ENCODE measurements around the gene FBXW8.

FBXW8 gene

GRCh38 chr12:117036046-117036445 is 125.3 kb downstream of the FBXW8 start:
- Mint-ChIP-seq H3K27me3 (ENCODE audit: low read depth, poor library complexity) (peaks cover 7% of the 10 kb centered on the region), H3K4me1 (peaks cover 66% of the 10 kb centered on the region), H3K9me3 (no peaks in the 10 kb centered on the region), H3K27ac (no peak overlapping the region), H3K36me3 (ENCODE audit: low read depth) (no peaks in the 10 kb centered on the region), H3K4me3 (no peak overlapping the region)
- DNase-seq: no peak
- TF ChIP-seq, protein P1, sequence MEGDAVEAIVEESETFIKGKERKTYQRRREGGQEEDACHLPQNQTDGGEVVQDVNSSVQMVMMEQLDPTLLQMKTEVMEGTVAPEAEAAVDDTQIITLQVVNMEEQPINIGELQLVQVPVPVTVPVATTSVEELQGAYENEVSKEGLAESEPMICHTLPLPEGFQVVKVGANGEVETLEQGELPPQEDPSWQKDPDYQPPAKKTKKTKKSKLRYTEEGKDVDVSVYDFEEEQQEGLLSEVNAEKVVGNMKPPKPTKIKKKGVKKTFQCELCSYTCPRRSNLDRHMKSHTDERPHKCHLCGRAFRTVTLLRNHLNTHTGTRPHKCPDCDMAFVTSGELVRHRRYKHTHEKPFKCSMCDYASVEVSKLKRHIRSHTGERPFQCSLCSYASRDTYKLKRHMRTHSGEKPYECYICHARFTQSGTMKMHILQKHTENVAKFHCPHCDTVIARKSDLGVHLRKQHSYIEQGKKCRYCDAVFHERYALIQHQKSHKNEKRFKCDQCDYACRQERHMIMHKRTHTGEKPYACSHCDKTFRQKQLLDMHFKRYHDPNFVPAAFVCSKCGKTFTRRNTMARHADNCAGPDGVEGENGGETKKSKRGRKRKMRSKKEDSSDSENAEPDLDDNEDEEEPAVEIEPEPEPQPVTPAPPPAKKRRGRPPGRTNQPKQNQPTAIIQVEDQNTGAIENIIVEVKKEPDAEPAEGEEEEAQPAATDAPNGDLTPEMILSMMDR (IDR thresholded peaks at IDR 0.05): no peak

- H3K27me3 Mint-ChIP-seq (ENCODE audit: low read depth, poor library complexity): peaks cover 7% of the 10 kb centered on the region
- H3K27ac Mint-ChIP-seq: no peak overlapping the region
- H3K36me3 Mint-ChIP-seq (ENCODE audit: low read depth): no peaks in the 10 kb centered on the region
- H3K4me1 Mint-ChIP-seq: peaks cover 63% of the 10 kb centered on the region
- H3K9me3 Mint-ChIP-seq: no peaks in the 10 kb centered on the region
- TF ChIP-seq, protein P1 (IDR thresholded peaks at IDR 0.05): no peak
- no peak overlapping the region for H3K4me3 Mint-ChIP-seq
- DNase-seq: no peak
Observed at GRCh38 chr12:117036547-117036946, 125.8 kb downstream of the FBXW8 start.

GRCh38 chr12:117037289-117038022 is 126.7 kb downstream of the FBXW8 start:
- Mint-ChIP-seq H3K27me3 (ENCODE audit: low read depth, poor library complexity) (peaks cover 7% of the 10 kb centered on the region), H3K4me3 (no peak overlapping the region), H3K27ac (no peak overlapping the region), H3K4me1 (peaks cover 60% of the 10 kb centered on the region), H3K9me3 (no peaks in the 10 kb centered on the region), H3K36me3 (ENCODE audit: low read depth) (no peaks in the 10 kb centered on the region)
- TF ChIP-seq, protein P1 (IDR thresholded peaks at IDR 0.05): no peak
- no peak for DNase-seq

- no peaks in the 10 kb centered on the region for H3K9me3 Mint-ChIP-seq
- no peaks in the 10 kb centered on the region for H3K36me3 Mint-ChIP-seq (ENCODE audit: low read depth)
- H3K4me1 Mint-ChIP-seq: peaks cover 61% of the 10 kb centered on the region
Observed at GRCh38 chr12:117038023-117038680, 127.4 kb downstream of the FBXW8 start.

GRCh38 chr12:117038919-117039318 is 128.2 kb downstream of the FBXW8 start:
- Mint-ChIP-seq H3K36me3 (ENCODE audit: low read depth) (no peaks in the 10 kb centered on the region), H3K27me3 (ENCODE audit: low read depth, poor library complexity) (peaks cover 7% of the 10 kb centered on the region), H3K4me1 (peaks cover 55% of the 10 kb centered on the region), H3K4me3 (no peak overlapping the region), H3K9me3 (no peaks in the 10 kb centered on the region), H3K27ac (no peak overlapping the region)
- TF ChIP-seq, protein P1 (IDR thresholded peaks at IDR 0.05): no peak
- DNase-seq: no peak

More at GRCh38 chr12:117038023-117038680, 127.4 kb downstream of the FBXW8 start:
- Mint-ChIP-seq H3K4me3 (no peak overlapping the region), H3K27ac (no peak overlapping the region), H3K27me3 (ENCODE audit: low read depth, poor library complexity) (peaks cover 7% of the 10 kb centered on the region)
- DNase-seq: no peak
- TF ChIP-seq, protein P1 (IDR thresholded peaks at IDR 0.05): no peak

All from nephron progenitor cell (in vitro differentiated cells).